Ishikawa (cell line): ENCODE measurements around the gene ATRNL1.

Experiments used
- CREB1 ChIP-seq: IDR thresholded peaks from 2 replicates; pipeline ENCODE4 v1.6.1; 2012; ENCODE audit warnings: low read depth
- EGR1 ChIP-seq: IDR thresholded peaks from 2 replicates; pipeline ENCODE4 v1.6.1; 2012
- EP300 ChIP-seq: IDR thresholded peaks from 2 replicates; pipeline ENCODE4 v1.6.1; 2012; ENCODE audit warnings: borderline replicate concordance
- FOXM1 ChIP-seq: IDR thresholded peaks from 2 replicates; pipeline ENCODE4 v1.6.1; 2012; ENCODE audit warnings: low read depth, borderline replicate concordance
- NFIC ChIP-seq: IDR thresholded peaks from 2 replicates; pipeline ENCODE4 v1.6.1; 2012
- RAD21 ChIP-seq: IDR thresholded peaks from 2 replicates; pipeline ENCODE4 v1.6.1; 2012; ENCODE audit warnings: low read depth
- REST ChIP-seq: IDR thresholded peaks from 2 replicates; pipeline ENCODE4 v1.6.1; 2012; ENCODE audit warnings: low read depth, mild to moderate bottlenecking
- TAF1 ChIP-seq: IDR thresholded peaks from 2 replicates; pipeline ENCODE4 v1.6.1; 2012; ENCODE audit warnings: low read depth, mild to moderate bottlenecking
- TEAD4 ChIP-seq: IDR thresholded peaks from 2 replicates; pipeline ENCODE4 v1.6.1; 2012
- YY1 ChIP-seq: IDR thresholded peaks from 2 replicates; pipeline ENCODE4 v1.6.1; 2012; ENCODE audit warnings: low read depth
- TF ChIP-seq, protein P1 (sequence below): IDR thresholded peaks from 2 replicates; pipeline ENCODE4 v1.6.1; 2012

- no peak for TF ChIP-seq EGR1
- no peak for TF ChIP-seq TEAD4
- no peak for TF ChIP-seq REST
- no peak for TF ChIP-seq EP300
- TF ChIP-seq TAF1 = no peak
- TF ChIP-seq RAD21 = no peak
- no peak for TF ChIP-seq CREB1
- TF ChIP-seq, protein P1, sequence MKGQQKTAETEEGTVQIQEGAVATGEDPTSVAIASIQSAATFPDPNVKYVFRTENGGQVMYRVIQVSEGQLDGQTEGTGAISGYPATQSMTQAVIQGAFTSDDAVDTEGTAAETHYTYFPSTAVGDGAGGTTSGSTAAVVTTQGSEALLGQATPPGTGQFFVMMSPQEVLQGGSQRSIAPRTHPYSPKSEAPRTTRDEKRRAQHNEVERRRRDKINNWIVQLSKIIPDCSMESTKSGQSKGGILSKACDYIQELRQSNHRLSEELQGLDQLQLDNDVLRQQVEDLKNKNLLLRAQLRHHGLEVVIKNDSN = no peak
- TF ChIP-seq NFIC = no peak
- no peak for TF ChIP-seq YY1
- no peak for TF ChIP-seq FOXM1
Observed at GRCh38 chr10:115136616-115137015, 43.5 kb downstream of the ATRNL1 start.
